Medulla oblongata (tissue), 1 donor: ENCODE results near the gene CHMP1A.

ENCODE experiments used
- DNase-seq: peaks from one replicate; pipeline ENCODE4 v3.0.0-alpha.2; 2015; ENCODE audit errors: extremely low spot score

Gene CHMP1A

GRCh38 chr16:89623511-89624261 is 33.8 kb downstream of the CHMP1A start:
- DNase-seq = no peak

GRCh38 chr16:89621698-89622409 is 35.7 kb downstream of the CHMP1A start:
- DNase-seq = no peak

- DNase-seq = no peak
These were observed 36.3 kb downstream of the CHMP1A start for GRCh38 chr16:89621136-89621697.

- no peak for DNase-seq
These were observed 37.1 kb downstream of the CHMP1A start for GRCh38 chr16:89620406-89620841.

- no peak for DNase-seq
These were observed 37.7 kb downstream of the CHMP1A start for GRCh38 chr16:89619840-89620239.

GRCh38 chr16:89618109-89618998 is 39.2 kb downstream of the CHMP1A start:
- DNase-seq = no peak

GRCh38 chr16:89617036-89617435 is 40.5 kb downstream of the CHMP1A start:
- no peak for DNase-seq

- no peak for DNase-seq
These were observed 40.9 kb downstream of the CHMP1A start for GRCh38 chr16:89616623-89617022.

- DNase-seq = no peak
These were observed 41.9 kb downstream of the CHMP1A start for GRCh38 chr16:89615596-89616090.

GRCh38 chr16:89615176-89615575 is 42.3 kb downstream of the CHMP1A start:
- no peak for DNase-seq

GRCh38 chr16:89613954-89614459 is 43.5 kb downstream of the CHMP1A start:
- no peak for DNase-seq

GRCh38 chr16:89613231-89613953 is 44.1 kb downstream of the CHMP1A start, which contains the start of gene DPEP1:
Gene DPEP1, plus strand, starts transcription at chr16:89613642. Its CDS starts 16,769 bp downstream, at chr16:89630411.
- DNase-seq = no peak

GRCh38 chr16:89612415-89613166 is 44.9 kb downstream of the CHMP1A start:
- no peak for DNase-seq

GRCh38 chr16:89610108-89610453 is 47.4 kb downstream of the CHMP1A start:
- DNase-seq = no peak

- no peak for DNase-seq
These were observed 49.4 kb downstream of the CHMP1A start for GRCh38 chr16:89607937-89608740.

- DNase-seq = no peak
These were observed 50.1 kb downstream of the CHMP1A start for GRCh38 chr16:89607453-89607852.

- no peak for DNase-seq
These were observed 51.5 kb downstream of the CHMP1A start for GRCh38 chr16:89606006-89606405.

- no peak for DNase-seq
These were observed 52.1 kb downstream of the CHMP1A start for GRCh38 chr16:89605186-89605970.
